ENCODE measurements around the gene COPE.
A peak's percentile ranks its signal among the peaks of the same experiment; 100 is the strongest.

- TF ChIP-seq POLR2AphosphoS5 (IDR thresholded peaks at IDR 0.05; ENCODE audit: low read depth, low read length) (peak; percentile 61; the same call in 1 of the 2 replicates), POLR2A (IDR thresholded peaks at IDR 0.05; ENCODE audit: low read depth, low read length) (peak; percentile 27; the same call in 1 of the 2 replicates)
Observed at GRCh38 chr19:18898607-18899408, 20.4 kb downstream of the COPE start.

Measured in GM12892 (cell line).